ENCODE measurements around the gene TDRKH.

- no peak for TF ChIP-seq EZH2 (optimal IDR thresholded peaks at IDR 0.05; ENCODE audit: low read depth, low read length)
- no peak for TF ChIP-seq CTCF (IDR thresholded peaks at IDR 0.05; ENCODE audit: low read length)
- TF ChIP-seq EZH2phosphoT487 (IDR thresholded peaks at IDR 0.05; ENCODE audit: low read length) = no peak
Measured at GRCh38 chr1:151827853-151828252, 37.6 kb upstream of the TDRKH start.

Measured in MM.1S (cell line).